PC-3 (cell line): ENCODE results near the gene FAM53B. TPM values are rescaled to one million over a fixed set of nuclear protein-coding genes. Genes with fewer than 3 reads are reported as not detected.
A peak's percentile ranks its signal among the peaks of the same experiment; 100 is the strongest.

Source experiments
- ATAC-seq: fragments of 200-7000 bp; cut with Tn5 transposase; 2 replicates; pipeline ENCODE4 v1.9.1; 2020; ENCODE audit warnings: mild to moderate bottlenecking, moderate library complexity
- BruUV-seq: library from RNA; stranded (reverse); fragments of 400-500 nt; replicated peaks from 2 replicates; lab custom pipeline; 2021; lab: Mats Ljungman, UMichigan
- CTCF ChIA-PET: fragments of 300-600 bp; sonication (Branson Sonifier 250); formaldehyde crosslinking; loops from one replicate; lab custom pipeline; 2022; ENCODE audit warnings: antibody characterized with exemption; lab: Charles Lee
- POLR2A ChIA-PET: fragments of 300-600 bp; sonication (Branson Sonifier 250); formaldehyde crosslinking; loops from one replicate; lab custom pipeline; 2022; ENCODE audit warnings: antibody characterized with exemption; ENCODE audit not compliant: unreplicated experiment; lab: Charles Lee
- DNase-seq: peaks from one replicate; pipeline ENCODE4 v3.0.0-alpha.2; 2015
- H2AFZ ChIP-seq: fragments of 300-600 bp; sonication (generic); 2 replicates; pipeline ENCODE4 v1.6.0; 2016; ENCODE audit warnings: antibody characterized with exemption, low read length
- H3F3A ChIP-seq: fragments of 300-600 bp; sonication (generic); one replicate; pipeline ENCODE4 v1.6.0; 2017; ENCODE audit warnings: antibody characterized with exemption, low read length, control low read depth, mild to moderate bottlenecking; ENCODE audit not compliant: unreplicated experiment
- H3K27ac ChIP-seq: fragments of 300-600 bp; sonication (generic); 2 replicates; pipeline ENCODE4 v1.5.1; 2016; ENCODE audit warnings: mild to moderate bottlenecking, low read length
- H3K27me3 ChIP-seq: fragments of 300-600 bp; sonication (generic); 2 replicates; pipeline ENCODE4 v1.6.1; 2016; ENCODE audit warnings: low read length, mixed read lengths
- H3K36me3 ChIP-seq: fragments of 300-600 bp; sonication (generic); 2 replicates; pipeline ENCODE4 v1.6.1; 2016; ENCODE audit warnings: low read depth, mixed run types, low read length, mixed read lengths
- H3K4me1 ChIP-seq: fragments of 300-600 bp; sonication (generic); 2 replicates; pipeline ENCODE4 v1.5.1; 2016; ENCODE audit warnings: low read length; ENCODE audit not compliant: insufficient read depth
- H3K4me2 ChIP-seq: fragments of 300-600 bp; sonication (generic); 2 replicates; pipeline ENCODE4 v1.6.0; 2016; ENCODE audit warnings: low read length
- H3K4me3 ChIP-seq: fragments of 300-600 bp; sonication (generic); 2 replicates; pipeline ENCODE4 v1.5.1; 2016; ENCODE audit warnings: mild to moderate bottlenecking, low read length, mixed read lengths
- H3K79me2 ChIP-seq: fragments of 300-600 bp; sonication (generic); 2 replicates; pipeline ENCODE4 v1.6.1; 2017; ENCODE audit warnings: low read length, mixed read lengths
- H3K9ac ChIP-seq: fragments of 300-600 bp; sonication (generic); 2 replicates; pipeline ENCODE4 v1.6.0; 2016; ENCODE audit warnings: mild to moderate bottlenecking, low read length
- H3K9me2 ChIP-seq: fragments of 300-600 bp; sonication (generic); replicated peaks from 2 replicates; pipeline ENCODE4 v1.6.1; 2016; ENCODE audit warnings: mixed run types, low read length, mixed read lengths
- H3K9me3 ChIP-seq: fragments of 300-600 bp; sonication (generic); 2 replicates; pipeline ENCODE4 v1.6.1; 2016; ENCODE audit warnings: low read length, mixed read lengths
- H4K20me1 ChIP-seq: fragments of 300-600 bp; sonication (generic); 2 replicates; pipeline ENCODE4 v1.6.1; 2016; ENCODE audit warnings: low read length, mixed read lengths
- EZH2 ChIP-seq: fragments of 300-600 bp; sonication (generic); IDR thresholded peaks from one replicate; pipeline ENCODE4 v1.6.1; 2017; ENCODE audit warnings: antibody characterized with exemption, mild to moderate bottlenecking, low read length; ENCODE audit not compliant: unreplicated experiment
- EZH2phosphoT487 ChIP-seq: fragments of 300-600 bp; sonication (generic); IDR thresholded peaks from 2 replicates; pipeline ENCODE4 v1.6.1; 2018; ENCODE audit warnings: mild to moderate bottlenecking, antibody characterized with exemption, low read length, borderline replicate concordance
- intact Hi-C: fragments of 100-400 bp; cut with micrococcal nuclease; formaldehyde crosslinking; loops from 2 replicates; pipeline ENCODE4 v1.9.0; 2023
- total RNA-seq: library from RNA; depleted of rRNA; stranded (reverse); fragments of >200 nt; gene quantifications from 2 replicates; pipeline ENCODE4 v1.2.3, GENCODE V29; 2014
- TF ChIP-seq, protein P1 (sequence below): fragments of 300-600 bp; sonication (generic); conservative IDR thresholded peaks from 2 replicates; pipeline ENCODE4 v1.5.1; 2017; ENCODE audit warnings: antibody characterized with exemption, low read depth, mild to moderate bottlenecking, low read length

Gene FAM53B
- total RNA-seq, 1 experiment from 2014 or later, result 19.4 TPM

DNA sequence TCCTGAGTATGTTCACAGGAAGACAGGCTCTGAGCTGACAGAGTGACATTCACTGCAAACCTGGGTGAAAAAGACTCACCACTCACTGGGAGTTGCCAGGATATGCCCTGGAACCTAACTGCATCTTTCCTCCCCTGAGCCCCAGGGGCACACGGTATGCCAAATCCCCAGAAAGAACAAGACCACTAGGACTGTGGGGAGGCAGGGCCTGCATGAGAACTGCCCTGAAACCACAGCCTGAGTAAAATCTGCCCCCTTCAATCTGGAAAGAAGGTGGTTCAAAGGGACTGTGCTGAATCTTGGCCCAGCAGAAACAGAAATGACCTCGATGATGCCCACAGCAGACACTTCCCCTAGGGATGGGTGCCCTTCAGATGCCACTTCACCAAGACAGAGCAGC lies 6.5 kb downstream of the FAM53B start:
- DNase-seq (no peak), ATAC-seq (no peak)
- Histone ChIP-seq H4K20me1 (no peaks in the 10 kb centered on the region), H2AFZ (no peak overlapping the region), H3F3A (no peaks in the 10 kb centered on the region), H3K4me2 (no peak overlapping the region), H3K27ac (no peak overlapping the region), H3K9ac (no peak overlapping the region), H3K4me3 (no peak overlapping the region), H3K79me2 (peaks cover 77% of the 10 kb centered on the region), H3K27me3 (no peaks in the 10 kb centered on the region), H3K9me2 (no peaks in the 10 kb centered on the region), H3K36me3 (no peaks in the 10 kb centered on the region), H3K4me1 (peaks cover 39% of the 10 kb centered on the region), H3K9me3 (no peaks in the 10 kb centered on the region)
- POLR2A ChIA-PET, result no interaction called here
- BruUV-seq, result no TSS peak
- intact Hi-C loops, result no loop called here
- CTCF ChIA-PET, result no interaction called here
- TF ChIP-seq EZH2 (no peak), EZH2phosphoT487 (no peak)
- TF ChIP-seq, protein P1, sequence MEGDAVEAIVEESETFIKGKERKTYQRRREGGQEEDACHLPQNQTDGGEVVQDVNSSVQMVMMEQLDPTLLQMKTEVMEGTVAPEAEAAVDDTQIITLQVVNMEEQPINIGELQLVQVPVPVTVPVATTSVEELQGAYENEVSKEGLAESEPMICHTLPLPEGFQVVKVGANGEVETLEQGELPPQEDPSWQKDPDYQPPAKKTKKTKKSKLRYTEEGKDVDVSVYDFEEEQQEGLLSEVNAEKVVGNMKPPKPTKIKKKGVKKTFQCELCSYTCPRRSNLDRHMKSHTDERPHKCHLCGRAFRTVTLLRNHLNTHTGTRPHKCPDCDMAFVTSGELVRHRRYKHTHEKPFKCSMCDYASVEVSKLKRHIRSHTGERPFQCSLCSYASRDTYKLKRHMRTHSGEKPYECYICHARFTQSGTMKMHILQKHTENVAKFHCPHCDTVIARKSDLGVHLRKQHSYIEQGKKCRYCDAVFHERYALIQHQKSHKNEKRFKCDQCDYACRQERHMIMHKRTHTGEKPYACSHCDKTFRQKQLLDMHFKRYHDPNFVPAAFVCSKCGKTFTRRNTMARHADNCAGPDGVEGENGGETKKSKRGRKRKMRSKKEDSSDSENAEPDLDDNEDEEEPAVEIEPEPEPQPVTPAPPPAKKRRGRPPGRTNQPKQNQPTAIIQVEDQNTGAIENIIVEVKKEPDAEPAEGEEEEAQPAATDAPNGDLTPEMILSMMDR, result no peak

DNA sequence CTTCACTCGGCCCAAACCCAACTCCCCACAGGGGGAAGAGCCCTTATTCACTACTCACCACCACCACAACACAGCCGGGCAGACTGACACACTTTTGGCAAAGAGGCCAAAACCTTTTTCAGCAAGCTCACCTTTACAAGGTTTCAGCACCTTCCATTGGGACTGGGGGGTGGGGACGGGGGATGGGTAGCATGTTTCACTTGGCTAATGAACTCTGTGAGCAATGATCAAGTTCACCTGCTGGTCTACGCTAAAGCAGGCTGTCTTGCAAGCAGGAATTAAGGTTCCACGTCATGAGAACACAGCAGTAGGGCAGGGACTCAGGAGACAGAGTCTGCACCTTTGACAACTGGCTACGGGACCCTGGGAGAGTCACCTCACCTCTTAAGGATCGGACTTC lies 7.0 kb downstream of the FAM53B start:
- no peaks in the 10 kb centered on the region for H3K9me2 ChIP-seq
- no TSS peak for BruUV-seq
- peaks cover 72% of the 10 kb centered on the region for H3K79me2 ChIP-seq
- intact Hi-C loops, result no loop called here
- H3K27ac ChIP-seq, result no peak overlapping the region
- H3K36me3 ChIP-seq, result no peaks in the 10 kb centered on the region
- H4K20me1 ChIP-seq, result no peaks in the 10 kb centered on the region
- no peak for TF ChIP-seq EZH2phosphoT487
- TF ChIP-seq EZH2, result no peak
- TF ChIP-seq, protein P1, result no peak
- H3K27me3 ChIP-seq, result no peaks in the 10 kb centered on the region
- no peak overlapping the region for H2AFZ ChIP-seq
- no peak overlapping the region for H3K4me3 ChIP-seq
- ChIA-PET CTCF (interaction anchor here (0.6 kb wide), 1 partner anchor 1077 kb away, joined by 13 read pairs; no protein-coding TSS in a partner anchor), POLR2A (no interaction called here)
- peak; percentile 1 for DNase-seq
- H3K9ac ChIP-seq, result no peak overlapping the region
- no peaks in the 10 kb centered on the region for H3K9me3 ChIP-seq
- ATAC-seq, result no peak
- no peak overlapping the region for H3K4me2 ChIP-seq
- H3F3A ChIP-seq, result no peaks in the 10 kb centered on the region
- H3K4me1 ChIP-seq, result peaks cover 37% of the 10 kb centered on the region

DNA sequence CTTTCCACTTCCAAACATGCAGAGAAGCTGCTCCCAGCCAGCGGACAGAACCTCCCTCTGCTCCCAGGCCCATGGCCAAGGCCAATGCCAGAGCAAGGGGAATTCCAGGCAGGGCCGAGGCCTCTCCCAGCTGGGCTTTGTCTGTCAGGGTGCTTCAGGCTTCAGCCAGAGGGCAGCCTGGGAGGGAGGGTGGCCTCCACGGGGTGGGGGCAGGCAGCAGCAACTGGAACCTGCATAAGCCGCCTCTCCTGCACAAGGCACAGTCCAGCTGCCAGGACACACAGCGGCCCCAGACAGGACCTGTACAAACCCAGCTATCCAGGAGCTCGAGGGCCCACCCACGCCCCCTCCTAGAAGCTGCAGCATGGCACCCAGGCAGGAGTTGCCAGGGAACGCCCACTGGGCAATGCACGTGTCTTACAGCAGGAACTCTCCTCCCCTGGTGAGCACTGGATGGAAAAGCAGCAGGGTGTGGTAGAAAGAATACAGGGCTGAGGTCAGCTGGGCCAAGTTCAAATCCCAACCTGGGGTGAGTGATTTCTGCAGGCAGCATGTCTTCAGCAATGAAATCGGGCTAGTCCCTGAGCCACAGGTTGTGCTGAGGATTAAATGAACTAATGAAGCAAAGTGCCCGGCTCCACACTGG lies 7.6 kb downstream of the FAM53B start:
- BruUV-seq, result no TSS peak
- Histone ChIP-seq H3K4me2 (no peak overlapping the region), H3K27me3 (no peaks in the 10 kb centered on the region), H3K9me2 (no peaks in the 10 kb centered on the region), H2AFZ (no peak overlapping the region), H3K4me1 (peaks cover 31% of the 10 kb centered on the region), H3K27ac (no peak overlapping the region), H3K79me2 (peaks cover 66% of the 10 kb centered on the region), H3K9ac (no peak overlapping the region), H3K4me3 (no peak overlapping the region), H3K9me3 (no peaks in the 10 kb centered on the region), H3K36me3 (no peaks in the 10 kb centered on the region), H4K20me1 (no peaks in the 10 kb centered on the region), H3F3A (no peaks in the 10 kb centered on the region)
- ChIA-PET CTCF (interaction anchor here (0.6 kb wide), 1 partner anchor 1077 kb away, joined by 13 read pairs; no protein-coding TSS in a partner anchor), POLR2A (no interaction called here)
- DNase-seq (peak; percentile 5), ATAC-seq (peak; percentile 16; the same call in 1 of the 2 replicates)
- TF ChIP-seq EZH2phosphoT487 (no peak), EZH2 (no peak)
- TF ChIP-seq, protein P1, result no peak
- intact Hi-C loops, result no loop called here
